ENCODE measurements around the gene UCHL5. TPM values are rescaled to one million over a fixed set of nuclear protein-coding genes. Genes with fewer than 3 reads are reported as not detected.
A peak's percentile ranks its signal among the peaks of the same experiment; 100 is the strongest.

UCHL5 gene
- total RNA-seq, 1 experiment from 2014 or later: 42.1 TPM

DNA sequence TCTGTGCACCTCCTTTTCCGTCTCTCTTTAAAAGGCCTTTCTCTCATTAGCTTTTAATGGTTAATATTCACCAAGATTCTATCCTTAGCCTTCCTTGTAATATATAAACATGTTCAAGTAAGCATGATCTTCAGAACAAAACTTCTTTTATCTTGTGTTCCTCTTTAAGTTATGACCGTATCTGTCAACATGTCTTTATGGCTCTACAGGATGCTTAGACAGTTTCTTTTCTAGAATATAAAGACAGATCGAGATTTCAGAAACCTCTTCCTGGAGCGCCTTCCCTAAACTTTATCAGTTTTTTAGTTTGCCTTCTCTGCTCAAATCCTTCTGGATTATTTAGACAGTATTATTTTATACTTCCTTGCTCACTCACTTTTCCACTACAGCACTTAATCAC lies 7.4 kb upstream of the UCHL5 start:
- Histone ChIP-seq H4K8ac (replicated peaks; ENCODE audit: insufficient read length, low read depth, low read length) (no peak overlapping the region), H2AK5ac (ENCODE audit: insufficient read length, low read length) (no peak overlapping the region), H3K18ac (ENCODE audit: insufficient read length, low read depth, low read length) (no peak overlapping the region), H3K9me3 (ENCODE audit: control insufficient read depth, low read depth, low read length) (no peaks in the 10 kb centered on the region), H2BK15ac (ENCODE audit: low read depth, low read length) (no peak overlapping the region), H3K9ac (ENCODE audit: extremely low read depth, insufficient read length, low read length) (no peak overlapping the region), H3K23ac (ENCODE audit: insufficient read length, low read depth, low read length) (no peak overlapping the region), H3K23me2 (ENCODE audit: insufficient read length, low read depth, low read length, poor library complexity, severe bottlenecking) (no peaks in the 10 kb centered on the region), H4K5ac (ENCODE audit: insufficient read length, low read depth, low read length) (no peak overlapping the region), H3K79me2 (ENCODE audit: insufficient read depth, low read length) (peaks cover 17% of the 10 kb centered on the region; the same call in 1 of the 2 replicates), H3K27ac (ENCODE audit: insufficient read length, low read depth, low read length) (no peak overlapping the region), H4K20me1 (ENCODE audit: control insufficient read depth, insufficient read depth, insufficient read length) (no peaks in the 10 kb centered on the region), H2BK5ac (ENCODE audit: insufficient read length, low read length) (no peak overlapping the region), H2AFZ (ENCODE audit: low read length) (no peak overlapping the region), H2BK120ac (ENCODE audit: low read depth, low read length, poor library complexity, severe bottlenecking) (no peak overlapping the region), H3K79me1 (ENCODE audit: insufficient read depth, low read depth, low read length, poor library complexity, severe bottlenecking) (peaks cover 2% of the 10 kb centered on the region), H3K4ac (ENCODE audit: low read depth, low read length) (no peak overlapping the region), H4K91ac (ENCODE audit: insufficient read length, low read depth, low read length) (no peak overlapping the region), H2BK12ac (ENCODE audit: insufficient read length, low read depth, low read length) (no peak overlapping the region), H3K4me1 (ENCODE audit: insufficient read depth, low read length) (no peaks in the 10 kb centered on the region; the same call in 1 of the 2 replicates), H3K14ac (ENCODE audit: insufficient read depth, low read length) (no peak overlapping the region), H3K27me3 (ENCODE audit: insufficient read depth, low read length) (no peaks in the 10 kb centered on the region), H3K56ac (ENCODE audit: insufficient read length, low read depth, low read length) (no peak overlapping the region), H2BK20ac (ENCODE audit: low read depth, low read length, poor library complexity, severe bottlenecking) (no peak overlapping the region), H3K4me2 (ENCODE audit: insufficient read depth, insufficient read length, low read length) (no peak overlapping the region), H3T11ph (ENCODE audit: low read length) (no peak overlapping the region)
- Mint-ChIP-seq H3K36me3 (ENCODE audit: insufficient read depth in 1 of 3, low read depth in 3 of 3) (peaks cover 0 to 10% (median 6%) of the 10 kb centered on the region in 3 experiments; a peak in 6 of 7 replicates), H3K9me3 (0 out of 5 replicates have a peak, but pooled peaks cover 0 to 3% of the 10 kb centered on the region in 2 experiments), H3K4me1 (peaks cover 9% of the 10 kb centered on the region in 2 experiments; a peak in 3 of 4 replicates), H3K4me3 (no peak overlapping the region), H3K27ac (peak overlapping the region in 2 of 3 experiments; percentile 8 to 26; a peak in 2 of 7 replicates), H3K27me3 (ENCODE audit: low read depth) (no peaks in the 10 kb centered on the region)
- no peak for DNase-seq
- TF ChIP-seq, protein P1, sequence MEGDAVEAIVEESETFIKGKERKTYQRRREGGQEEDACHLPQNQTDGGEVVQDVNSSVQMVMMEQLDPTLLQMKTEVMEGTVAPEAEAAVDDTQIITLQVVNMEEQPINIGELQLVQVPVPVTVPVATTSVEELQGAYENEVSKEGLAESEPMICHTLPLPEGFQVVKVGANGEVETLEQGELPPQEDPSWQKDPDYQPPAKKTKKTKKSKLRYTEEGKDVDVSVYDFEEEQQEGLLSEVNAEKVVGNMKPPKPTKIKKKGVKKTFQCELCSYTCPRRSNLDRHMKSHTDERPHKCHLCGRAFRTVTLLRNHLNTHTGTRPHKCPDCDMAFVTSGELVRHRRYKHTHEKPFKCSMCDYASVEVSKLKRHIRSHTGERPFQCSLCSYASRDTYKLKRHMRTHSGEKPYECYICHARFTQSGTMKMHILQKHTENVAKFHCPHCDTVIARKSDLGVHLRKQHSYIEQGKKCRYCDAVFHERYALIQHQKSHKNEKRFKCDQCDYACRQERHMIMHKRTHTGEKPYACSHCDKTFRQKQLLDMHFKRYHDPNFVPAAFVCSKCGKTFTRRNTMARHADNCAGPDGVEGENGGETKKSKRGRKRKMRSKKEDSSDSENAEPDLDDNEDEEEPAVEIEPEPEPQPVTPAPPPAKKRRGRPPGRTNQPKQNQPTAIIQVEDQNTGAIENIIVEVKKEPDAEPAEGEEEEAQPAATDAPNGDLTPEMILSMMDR (conservative IDR thresholded peaks at IDR 0.05): no peak
- WGBS (ENCODE audit: extremely low coverage, insufficient read length, low lambda C conversion rate): no CpG with 5 or more reads among the region's 4 CpGs

Data from H9 (cell line).